Measurements from ENCODE around the gene JAK1.
A peak's percentile ranks its signal among the peaks of the same experiment; 100 is the strongest.

Gene JAK1

GRCh38 chr1:64891448-64891825 lies 74.9 kb downstream of the JAK1 start:
- DNase-seq (ENCODE audit: low read depth): no peak

DNA sequence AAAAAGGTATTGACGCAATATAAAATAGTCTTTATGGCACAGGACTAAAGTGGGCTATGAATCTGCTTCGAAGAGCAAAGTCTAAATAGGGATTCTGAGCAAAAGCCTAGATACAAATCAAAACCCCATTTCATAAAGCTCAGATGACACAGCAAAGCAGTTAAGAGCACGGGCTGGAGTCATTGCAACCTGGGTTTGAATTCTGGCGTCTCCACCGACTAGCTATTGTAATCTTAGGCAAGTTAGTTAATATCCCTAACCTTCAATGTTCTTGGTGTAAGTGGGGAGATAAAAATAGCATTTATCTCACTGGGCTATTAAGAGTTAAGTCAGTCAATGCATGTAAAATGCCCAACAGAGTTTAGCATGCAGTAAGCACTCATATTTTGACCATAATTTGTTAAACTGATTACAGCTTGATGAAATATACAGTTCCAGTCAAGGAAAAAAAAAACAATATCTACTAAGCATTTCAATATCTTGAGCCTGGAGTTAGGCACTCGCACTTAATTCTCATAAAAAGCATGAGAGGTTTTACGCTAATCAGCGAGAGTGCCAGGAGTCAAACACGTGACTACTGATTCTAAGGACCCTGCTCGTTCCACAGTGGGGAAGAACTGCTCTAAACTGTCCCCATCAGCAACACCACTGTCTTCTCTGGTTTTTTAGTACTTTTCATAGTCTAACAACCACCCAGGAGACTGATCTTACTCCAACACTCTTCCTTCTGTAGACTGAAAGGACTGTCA lies 75.5 kb downstream of the JAK1 start:
- no peak for DNase-seq (ENCODE audit: low read depth)

DNA sequence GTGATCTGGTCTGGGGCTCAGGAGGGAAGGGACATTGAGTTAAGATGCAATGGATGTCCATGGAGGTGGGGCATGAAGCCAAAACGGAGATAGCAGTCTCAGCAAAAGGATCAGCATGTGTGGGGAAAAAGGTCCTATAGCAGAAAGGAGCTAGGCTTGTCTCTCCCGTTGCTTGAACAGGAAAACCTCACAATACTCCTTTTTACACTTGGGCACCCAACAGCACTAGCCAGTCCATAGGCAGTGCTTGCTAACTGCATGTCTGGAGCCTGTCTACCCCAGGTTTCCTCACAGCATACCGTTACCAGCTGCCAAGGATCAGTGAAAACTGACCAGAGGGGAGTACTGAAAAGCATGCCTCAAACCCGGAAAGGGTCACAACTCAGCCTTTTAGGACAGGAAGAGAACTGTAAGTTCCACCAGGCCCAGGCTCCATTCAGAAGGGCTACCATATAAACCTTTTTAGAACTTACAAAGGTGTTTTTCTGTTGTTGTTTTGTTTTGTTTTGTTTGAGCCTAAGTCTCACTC lies 78.6 kb downstream of the JAK1 start:
- DNase-seq (ENCODE audit: low read depth): no peak

DNA sequence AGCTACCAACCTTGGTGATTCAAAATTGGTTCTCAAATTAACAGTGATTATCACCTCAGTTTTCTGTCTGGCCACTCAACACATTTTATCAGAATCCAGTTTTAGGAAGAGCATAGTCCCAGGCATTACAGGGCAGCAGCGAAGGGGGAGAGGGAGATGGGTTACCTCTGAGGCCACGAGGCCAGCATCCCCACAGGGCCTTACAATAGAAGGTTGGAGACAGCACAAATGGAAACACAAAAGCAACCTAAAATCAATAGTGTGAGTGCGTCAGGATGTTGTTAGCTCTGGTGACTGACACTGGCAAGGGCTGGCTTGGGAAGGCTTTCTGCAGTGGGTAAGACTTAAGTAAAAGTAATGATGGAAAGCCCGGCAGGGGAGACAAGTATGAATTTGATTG lies 79.5 kb downstream of the JAK1 start:
- DNase-seq (ENCODE audit: low read depth): no peak

GRCh38 chr1:64885648-64886047 lies 80.7 kb downstream of the JAK1 start:
- DNase-seq (ENCODE audit: low read depth): no peak

DNA sequence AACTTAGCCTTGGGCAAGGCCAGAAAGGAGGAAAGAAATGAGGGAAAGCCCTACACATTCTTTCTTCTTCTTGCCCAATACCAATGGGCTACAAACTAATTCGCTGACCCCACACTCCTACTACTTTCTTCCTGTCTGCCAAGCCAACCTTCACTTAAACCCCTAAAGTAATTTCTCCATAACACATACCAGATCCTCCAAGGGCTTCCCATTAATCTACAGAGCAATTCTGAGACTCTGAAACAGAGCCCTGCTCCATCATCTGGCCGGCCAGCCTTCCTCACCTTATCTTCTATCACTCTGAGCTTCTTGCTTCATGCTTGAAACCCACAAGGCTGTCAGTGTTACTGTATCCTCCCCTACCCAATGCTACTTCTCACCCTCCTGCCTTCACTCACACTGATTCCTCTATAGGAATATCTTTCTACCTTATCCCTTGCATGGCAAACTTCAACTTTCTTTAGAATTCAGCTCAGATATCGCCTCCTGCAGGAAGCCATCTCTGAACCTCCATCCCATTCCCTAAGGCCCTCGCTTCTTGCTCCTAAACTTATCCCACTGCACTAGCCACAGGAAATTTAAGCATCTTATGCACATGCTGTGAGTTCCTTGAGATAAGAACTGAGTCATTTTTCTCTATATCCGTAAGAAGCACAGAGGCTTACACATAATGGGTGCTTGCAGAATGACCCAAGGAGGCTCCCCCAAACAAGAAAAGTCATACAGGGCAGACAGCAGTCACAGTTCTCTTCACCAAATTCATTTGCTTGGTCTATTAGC lies 81.9 kb downstream of the JAK1 start:
- no peak for DNase-seq (ENCODE audit: low read depth)

DNA sequence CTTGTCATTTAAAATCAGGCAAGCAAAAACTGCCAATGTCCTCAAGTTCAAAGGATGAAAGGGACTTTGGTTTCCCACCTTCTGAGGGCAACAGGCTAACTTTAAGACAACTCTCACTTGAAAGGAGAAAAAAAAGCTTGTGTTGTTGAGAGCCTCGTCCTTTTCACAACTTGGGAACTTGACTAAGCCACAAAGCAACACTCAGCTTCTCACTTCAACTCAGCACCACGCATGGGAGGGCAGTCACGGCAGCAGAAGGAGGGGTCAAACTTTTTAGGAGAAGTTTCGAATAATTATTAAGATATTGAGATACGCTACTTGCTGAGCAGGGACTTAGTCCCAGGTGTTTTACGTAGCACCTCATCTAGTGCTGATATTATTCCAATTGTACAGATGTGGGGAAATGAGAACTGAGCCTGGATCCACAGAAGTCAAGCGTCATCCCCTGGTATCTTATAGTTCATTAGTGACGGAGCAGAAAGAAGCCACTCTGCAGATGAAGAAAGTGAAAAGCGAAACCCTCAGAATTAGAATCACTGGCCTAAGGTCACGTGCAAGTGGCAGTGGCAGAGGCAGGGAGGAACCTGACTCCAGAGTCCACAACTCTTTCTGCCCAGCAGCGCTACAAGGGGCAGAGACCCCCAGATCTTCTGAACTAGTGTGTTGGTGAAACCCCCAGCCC lies 83.6 kb downstream of the JAK1 start:
- no peak for DNase-seq (ENCODE audit: low read depth)

- DNase-seq (ENCODE audit: low read depth): no peak
These were observed 85.1 kb downstream of the JAK1 start for GRCh38 chr1:64881281-64881680.

DNA sequence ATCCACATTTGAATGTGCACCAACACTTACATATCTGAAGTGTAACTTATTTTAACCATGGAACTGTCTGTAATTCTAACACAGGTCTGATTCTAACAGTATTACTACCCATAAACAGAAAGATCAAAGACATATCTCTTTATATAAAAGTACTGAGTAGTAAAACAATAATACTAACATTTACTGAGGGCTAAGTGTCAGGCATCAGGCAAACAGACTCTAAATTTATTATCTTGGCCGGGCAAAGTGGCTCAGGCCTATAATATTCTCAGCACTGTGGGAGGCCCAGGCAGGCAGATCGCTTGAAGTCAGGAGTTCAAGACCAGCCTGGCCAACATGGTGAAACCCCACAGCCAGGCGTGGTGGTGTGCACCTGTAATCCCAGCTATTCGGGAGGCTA lies 85.9 kb downstream of the JAK1 start:
- no peak for DNase-seq (ENCODE audit: low read depth)

DNA sequence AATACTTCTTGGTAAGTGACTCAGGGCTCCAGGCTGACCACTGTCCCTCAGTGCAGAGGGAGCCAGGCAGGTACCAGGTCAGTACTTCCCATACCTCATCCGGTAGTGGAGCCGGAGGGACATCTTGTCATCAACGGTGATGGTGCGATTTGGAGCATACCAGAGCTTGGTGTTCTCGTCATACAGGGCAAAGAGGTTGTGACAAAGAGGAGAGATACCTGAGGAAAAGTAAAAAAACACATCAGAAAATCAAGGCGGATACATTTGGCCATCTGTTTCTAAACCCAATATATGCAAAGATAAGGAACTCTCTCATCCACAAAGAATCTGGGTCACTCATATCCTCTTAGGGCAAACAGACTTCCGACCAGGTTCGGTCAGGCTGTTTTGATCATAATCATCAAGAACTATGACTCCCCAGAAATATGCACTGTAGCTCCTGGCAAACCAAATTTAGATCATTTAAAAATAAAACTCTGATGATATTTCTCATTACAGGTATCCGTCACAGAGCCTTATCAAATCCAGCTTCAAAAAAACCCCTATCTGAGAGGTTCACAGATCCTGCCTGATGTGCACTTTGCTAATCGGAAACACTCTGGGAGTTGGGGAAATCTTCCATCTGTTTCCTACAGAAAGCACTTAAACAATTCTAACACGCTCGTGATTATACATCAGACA lies 87.3 kb downstream of the JAK1 start:
- no peak for DNase-seq (ENCODE audit: low read depth)

DNA sequence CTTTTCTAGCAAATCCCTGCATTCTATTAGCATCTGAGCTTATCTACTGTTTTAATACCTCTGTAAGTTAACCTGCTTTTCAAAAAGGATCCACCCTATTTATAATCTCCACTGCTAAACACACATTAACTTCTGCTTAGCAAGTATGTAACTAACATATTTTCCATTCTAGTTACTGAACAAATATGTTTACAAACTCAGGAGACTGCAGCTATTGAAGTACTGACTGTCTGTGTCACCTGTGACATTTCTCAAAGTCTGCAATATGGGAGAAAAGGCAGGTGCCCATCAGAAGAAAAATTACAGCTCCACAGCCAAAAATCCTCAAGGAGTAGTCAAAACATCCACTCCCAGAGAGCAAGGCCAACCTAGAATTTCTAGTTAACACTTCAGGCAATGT lies 88.3 kb downstream of the JAK1 start:
- DNase-seq (ENCODE audit: low read depth): no peak

- no peak for DNase-seq (ENCODE audit: low read depth)
These were observed 88.8 kb downstream of the JAK1 start for GRCh38 chr1:64877598-64877997.

DNA sequence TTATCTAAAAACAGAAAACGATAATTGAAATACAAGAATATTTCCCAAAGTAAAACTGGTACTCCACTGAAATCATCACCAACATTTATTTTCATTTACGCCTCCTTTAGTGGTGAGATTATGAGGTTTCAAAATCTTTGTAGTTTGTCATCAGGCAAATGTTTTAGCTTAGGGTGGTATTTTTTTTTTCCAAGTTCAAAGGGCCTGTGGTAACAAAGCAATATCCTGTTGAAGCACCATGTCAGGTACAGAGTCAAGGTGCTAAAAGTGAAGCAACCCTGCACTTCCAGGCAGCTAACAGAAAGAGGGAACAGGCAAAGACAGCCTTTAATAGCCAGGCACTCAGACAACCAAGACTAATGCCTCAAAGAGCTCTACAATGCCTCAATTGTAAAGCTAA lies 89.2 kb downstream of the JAK1 start:
- peak; percentile 31 for DNase-seq (ENCODE audit: low read depth)

- DNase-seq (ENCODE audit: low read depth): no peak
These were observed 90.7 kb downstream of the JAK1 start for GRCh38 chr1:64875606-64876005.

DNA sequence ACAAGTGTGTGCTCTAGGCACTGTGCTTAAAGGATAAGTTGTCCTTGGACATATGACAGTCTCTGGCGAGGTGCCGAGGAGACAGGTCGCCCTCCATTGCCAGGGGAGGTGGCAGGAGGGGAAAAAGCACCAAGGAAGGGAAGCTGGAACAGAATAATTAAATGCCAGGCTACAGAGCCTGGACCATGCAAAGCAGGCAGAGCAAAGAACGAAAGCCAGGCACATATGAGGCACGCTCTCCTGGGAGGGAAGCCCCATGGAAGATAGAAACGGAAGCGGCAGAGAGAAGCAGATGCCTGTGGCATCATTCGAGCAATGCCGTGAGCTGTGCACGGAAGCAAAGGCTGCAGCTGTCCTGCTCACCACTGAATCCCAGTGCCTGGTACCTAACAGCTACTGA lies 91.2 kb downstream of the JAK1 start:
- no peak for DNase-seq (ENCODE audit: low read depth)

DNA sequence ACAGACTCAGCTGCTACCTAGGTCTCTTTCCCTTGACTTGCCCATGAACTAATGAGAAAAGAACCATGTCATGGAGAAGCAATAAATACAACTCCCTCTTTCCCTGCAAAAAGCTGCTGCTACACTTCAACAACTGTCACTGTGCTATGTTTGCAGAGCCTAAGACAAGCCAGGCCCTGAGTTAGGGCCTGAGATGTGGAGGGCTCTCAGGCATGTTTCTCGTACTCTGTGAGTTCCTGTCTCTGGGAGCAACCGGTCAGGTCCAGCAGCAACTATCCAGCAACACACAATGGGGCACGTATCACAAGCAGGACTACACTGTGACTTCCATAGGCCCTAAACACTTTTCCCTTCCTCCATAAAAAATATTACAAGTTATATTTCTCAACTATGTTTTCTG lies 91.7 kb downstream of the JAK1 start:
- no peak for DNase-seq (ENCODE audit: low read depth)

- DNase-seq (ENCODE audit: low read depth): no peak
These were observed 92.8 kb downstream of the JAK1 start for GRCh38 chr1:64873576-64873975.

DNA sequence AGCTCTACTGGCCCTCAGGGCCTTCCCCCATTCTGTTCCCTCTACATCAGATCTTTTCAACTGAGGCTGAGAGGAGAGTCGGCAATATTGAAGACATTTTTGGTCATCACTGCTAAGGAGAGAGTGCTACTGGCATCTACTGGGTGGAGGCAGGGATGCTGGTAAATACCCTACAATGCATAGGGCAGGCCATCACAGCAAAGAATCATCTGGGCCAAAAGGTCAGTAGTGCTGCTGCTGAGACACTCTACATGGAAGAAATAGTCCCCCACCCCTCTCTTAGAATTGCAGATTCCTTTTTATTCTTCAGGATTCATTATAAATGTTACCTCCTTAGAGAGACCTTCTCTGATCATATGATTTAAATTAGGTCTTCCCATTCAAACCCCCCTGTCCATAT lies 94.3 kb downstream of the JAK1 start:
- no peak for DNase-seq (ENCODE audit: low read depth)

- no peak for DNase-seq (ENCODE audit: low read depth)
These were observed 95.1 kb downstream of the JAK1 start for GRCh38 chr1:64871256-64871655.

- no peak for DNase-seq (ENCODE audit: low read depth)
These were observed 99.1 kb downstream of the JAK1 start for GRCh38 chr1:64867266-64867665.

DNA sequence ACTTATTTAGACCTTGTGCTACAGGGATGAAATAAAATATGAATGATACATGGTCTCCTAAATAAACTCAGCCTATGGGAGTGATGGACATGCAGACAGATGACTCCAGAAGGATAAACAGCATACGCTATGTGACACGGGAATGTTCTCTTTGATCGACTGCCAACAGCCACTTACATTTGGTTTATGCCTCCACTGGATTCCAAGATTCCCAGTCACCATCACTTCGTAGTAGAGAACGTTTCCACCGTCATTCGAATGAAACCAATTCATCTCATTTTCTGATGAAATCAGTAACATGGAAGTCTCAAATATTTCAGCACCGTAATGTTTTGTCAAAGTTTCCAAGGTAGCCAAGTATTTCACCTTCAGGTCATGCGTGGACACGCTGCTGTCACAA lies 99.7 kb downstream of the JAK1 start:
- DNase-seq (ENCODE audit: low read depth): no peak

DNA sequence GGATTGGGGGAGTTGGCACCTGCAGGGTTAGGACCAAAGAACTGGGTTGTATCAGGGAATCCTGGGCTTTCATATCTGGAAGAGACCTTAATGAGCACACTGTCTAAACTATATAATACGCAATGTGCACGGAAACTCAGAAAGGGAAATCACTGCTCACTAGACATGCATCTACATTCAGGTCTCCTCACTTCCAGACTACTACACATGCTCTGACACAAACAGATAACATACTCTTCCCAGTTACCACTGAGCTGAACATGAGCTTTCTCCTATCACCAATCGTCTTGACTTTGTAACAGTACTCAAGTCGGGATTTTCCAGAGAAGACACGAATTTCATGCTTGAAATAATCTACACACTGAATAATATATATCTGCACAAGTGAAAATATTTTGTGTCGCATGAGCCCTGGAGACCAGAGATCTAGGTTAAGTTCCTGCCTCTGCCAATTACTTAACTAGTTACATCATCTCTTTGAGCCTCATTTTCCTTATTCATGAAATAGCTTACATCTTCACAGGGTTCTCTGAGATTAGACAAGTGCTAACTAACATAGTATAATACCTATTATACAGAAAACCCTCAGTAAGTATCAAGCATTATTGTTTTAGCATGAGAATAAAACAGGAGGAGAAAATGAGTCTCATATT lies 101.1 kb downstream of the JAK1 start:
- DNase-seq (ENCODE audit: low read depth): no peak
